HFF-Myc (cell line): ENCODE data around the gene RELN.

ENCODE experiments used
- DNase-seq: peaks from one replicate; pipeline ENCODE4 v3.0.0-alpha.2; 2011; ENCODE audit warnings: low read depth; ENCODE audit errors: extremely low read depth
- H3K4me3 ChIP-seq: replicated peaks from 2 replicates; pipeline ENCODE4 v1.5.1; 2011; ENCODE audit warnings: low read depth, mild to moderate bottlenecking, control low read depth, low read length
- TF ChIP-seq, protein P1 (sequence below): IDR thresholded peaks from 2 replicates; pipeline ENCODE4 v1.5.1; 2012; ENCODE audit warnings: mild to moderate bottlenecking, low read depth, low read length, control low read depth; ENCODE audit errors: missing control alignments

The RELN gene

DNA sequence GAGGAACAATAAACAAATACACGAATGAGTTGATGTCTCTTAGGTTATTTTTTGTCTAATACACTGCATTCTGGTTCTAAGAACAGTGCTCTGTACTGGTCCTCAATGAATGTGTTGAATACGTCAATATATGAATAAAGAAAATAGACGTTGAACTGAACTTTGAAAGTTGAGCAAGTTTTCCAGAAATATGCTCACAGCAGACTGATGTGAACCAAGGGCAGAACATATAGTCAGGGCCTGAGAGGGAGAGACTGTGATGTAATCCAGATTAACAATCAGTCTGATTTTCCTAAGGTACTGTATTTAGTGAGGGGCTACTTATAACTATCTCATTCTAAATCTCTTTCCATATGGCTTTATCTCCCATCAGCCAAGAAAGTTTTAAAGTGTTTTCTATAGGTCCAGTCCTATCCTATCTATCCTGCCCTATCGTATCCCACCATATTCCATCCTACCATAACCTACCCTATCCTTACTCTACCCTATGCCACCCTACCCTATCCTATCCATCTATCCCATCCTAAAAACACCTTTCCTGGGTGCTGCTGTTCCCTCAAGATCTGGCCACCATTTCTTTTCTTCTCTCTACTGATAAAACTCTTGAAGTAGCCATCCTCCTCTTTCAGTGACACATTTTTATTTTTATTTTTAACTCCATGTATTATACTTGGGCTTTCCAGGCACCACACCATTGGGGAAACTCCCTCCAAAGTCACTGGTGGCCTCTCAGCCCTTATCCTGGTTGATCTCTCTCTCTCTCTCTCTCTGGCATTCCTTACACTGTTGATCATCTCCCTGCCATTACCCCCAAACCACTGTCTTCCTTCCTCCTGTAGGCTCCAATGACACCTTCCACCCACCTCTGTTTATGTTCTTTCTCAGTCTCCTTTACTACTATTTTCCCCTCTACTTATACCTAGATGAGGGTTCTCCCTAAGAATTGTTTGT is 331.1 kb downstream of the RELN start:
- no peak overlapping the region for H3K4me3 ChIP-seq

DNA sequence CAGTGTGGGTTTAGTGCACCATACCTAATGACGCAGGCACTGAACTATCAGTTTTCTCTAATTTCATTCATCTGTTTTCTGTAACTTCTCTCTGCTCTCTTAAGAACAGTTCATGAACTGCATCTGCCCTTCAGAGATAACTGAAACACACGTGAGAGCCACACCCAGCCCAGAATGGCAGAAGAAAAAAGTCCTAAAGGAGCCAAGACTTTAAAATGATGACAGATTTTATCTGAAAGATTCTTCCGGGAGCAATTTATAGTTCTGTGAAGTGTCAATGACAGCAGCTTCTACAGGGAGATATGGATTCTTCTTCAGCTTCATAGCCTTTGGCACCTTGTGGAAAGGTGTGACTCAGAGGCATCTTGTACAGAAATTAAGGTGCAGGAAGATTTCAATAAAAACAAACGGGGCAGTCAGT is 332.0 kb downstream of the RELN start:
- DNase-seq, result no peak
- TF ChIP-seq, protein P1, sequence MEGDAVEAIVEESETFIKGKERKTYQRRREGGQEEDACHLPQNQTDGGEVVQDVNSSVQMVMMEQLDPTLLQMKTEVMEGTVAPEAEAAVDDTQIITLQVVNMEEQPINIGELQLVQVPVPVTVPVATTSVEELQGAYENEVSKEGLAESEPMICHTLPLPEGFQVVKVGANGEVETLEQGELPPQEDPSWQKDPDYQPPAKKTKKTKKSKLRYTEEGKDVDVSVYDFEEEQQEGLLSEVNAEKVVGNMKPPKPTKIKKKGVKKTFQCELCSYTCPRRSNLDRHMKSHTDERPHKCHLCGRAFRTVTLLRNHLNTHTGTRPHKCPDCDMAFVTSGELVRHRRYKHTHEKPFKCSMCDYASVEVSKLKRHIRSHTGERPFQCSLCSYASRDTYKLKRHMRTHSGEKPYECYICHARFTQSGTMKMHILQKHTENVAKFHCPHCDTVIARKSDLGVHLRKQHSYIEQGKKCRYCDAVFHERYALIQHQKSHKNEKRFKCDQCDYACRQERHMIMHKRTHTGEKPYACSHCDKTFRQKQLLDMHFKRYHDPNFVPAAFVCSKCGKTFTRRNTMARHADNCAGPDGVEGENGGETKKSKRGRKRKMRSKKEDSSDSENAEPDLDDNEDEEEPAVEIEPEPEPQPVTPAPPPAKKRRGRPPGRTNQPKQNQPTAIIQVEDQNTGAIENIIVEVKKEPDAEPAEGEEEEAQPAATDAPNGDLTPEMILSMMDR, result no peak

More for the DNA sequence above, 331.1 kb downstream of the RELN start:
- TF ChIP-seq, protein P1, result no peak
- DNase-seq, result no peak

DNA sequence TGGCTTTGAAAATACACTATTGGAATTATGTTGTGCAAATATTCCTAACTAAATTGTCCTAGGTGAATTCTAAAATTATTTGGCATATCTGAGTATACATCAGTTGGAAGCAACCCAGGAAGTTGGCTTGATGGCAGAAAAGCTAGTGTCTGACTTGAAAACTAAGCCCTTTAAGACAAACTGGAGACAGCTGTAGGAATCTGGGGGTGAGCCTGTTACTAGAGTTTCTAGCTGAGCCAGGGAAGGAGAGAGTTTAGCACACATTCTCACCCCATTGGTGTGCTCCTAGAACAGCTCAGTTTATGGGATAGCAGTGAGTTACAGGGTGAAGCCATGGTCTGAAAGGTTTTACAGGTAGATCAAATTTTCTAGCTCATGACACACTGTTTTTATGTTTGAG is 333.2 kb downstream of the RELN start:
- no peak for DNase-seq
- TF ChIP-seq, protein P1, result no peak
- H3K4me3 ChIP-seq, result no peak overlapping the region

More for the DNA sequence above, 332.0 kb downstream of the RELN start:
- no peak overlapping the region for H3K4me3 ChIP-seq

DNA sequence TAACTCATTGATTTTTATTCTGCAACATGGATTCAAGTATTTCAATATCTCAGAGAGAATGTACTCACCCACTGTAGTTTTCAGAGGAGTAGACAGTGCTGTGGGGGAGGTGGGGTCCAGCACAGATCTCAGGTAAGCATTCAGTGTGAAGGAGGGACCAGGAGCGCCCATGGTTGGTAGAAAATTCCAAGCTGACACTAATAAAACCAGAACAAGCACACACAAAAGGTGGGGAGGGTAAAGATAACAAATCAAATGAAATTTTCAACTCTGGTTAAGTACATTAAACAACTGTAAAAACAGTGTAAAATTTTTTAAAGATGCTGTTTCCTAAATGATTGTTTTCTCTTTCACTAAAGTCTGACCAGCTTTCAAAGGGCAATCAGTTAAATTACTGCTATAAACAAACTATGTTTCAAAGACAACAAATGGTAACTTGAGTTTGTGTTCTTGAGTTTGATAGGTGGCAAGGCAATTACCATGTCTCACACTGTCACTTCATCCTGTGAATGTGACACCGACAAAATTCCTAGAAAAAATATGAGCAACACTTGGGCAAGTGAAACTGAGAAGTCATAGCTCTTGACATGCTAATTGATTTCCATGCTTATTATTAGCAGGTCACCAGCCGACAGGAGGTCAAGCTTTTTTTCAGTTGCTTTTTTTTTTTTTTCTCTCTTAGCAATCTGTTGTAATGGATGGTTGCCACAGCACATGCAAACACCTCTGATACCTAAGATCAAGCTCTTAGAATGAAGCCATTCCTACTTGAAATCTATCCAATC is 337.7 kb downstream of the RELN start:
- no peak for DNase-seq
- TF ChIP-seq, protein P1, result no peak
- H3K4me3 ChIP-seq, result no peak overlapping the region

DNA sequence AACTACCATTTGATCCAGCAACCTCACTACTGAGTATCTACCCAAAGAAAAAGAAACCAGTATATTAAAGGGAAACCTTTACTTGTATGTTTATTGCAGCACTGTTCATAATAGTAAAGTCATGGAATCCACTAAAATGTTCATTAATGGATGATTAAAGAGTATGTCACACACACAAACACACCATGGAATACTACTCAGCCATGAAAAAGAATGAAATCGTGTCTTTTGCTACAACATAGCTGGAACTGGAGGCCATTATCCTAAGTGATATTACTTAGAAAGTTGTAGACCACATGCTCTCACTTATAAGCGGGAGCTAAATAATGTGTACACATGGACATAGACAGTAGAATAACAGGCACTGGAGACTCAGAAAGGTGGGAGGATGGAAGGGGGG is 340.4 kb downstream of the RELN start:
- no peak for DNase-seq
- TF ChIP-seq, protein P1, result no peak
- no peak overlapping the region for H3K4me3 ChIP-seq

DNA sequence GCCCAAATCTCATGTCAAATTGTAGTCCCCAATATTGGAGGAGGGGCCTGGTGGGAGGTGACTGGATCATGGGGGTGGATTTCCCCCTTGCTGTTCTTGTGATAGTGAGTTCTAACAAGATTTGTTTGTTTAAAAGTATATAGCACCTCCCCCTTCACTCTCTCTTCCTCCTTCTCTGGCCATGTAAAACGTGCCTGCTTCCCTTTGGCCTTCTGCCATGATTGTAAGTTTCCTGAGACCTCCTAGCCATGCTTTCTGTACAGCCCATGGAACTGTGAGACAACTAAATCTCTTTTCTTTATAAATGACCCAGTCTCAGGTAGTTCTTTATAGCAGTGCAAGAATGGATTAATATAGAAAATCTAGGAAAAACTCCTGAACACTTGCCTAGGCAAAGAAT is 341.3 kb downstream of the RELN start:
- H3K4me3 ChIP-seq, result no peak overlapping the region
- DNase-seq, result no peak
- TF ChIP-seq, protein P1, result no peak
